Activated T-cell treated with anti-CD3 and anti-CD28 coated beads, Interleukin-2, amount 50 U/mL, for 72 hours (primary cell): Measurements from ENCODE around the gene SPACA7. TPM values are rescaled to one million over a fixed set of nuclear protein-coding genes. Genes with fewer than 3 reads are reported as not detected.
A peak's percentile ranks its signal among the peaks of the same experiment; 100 is the strongest.
"Not testable (repeated sequence)": the region's sequence is repeated elsewhere in the genome, so short reads cannot be mapped to it uniquely, and the experiment has no call there.

Experiments
- ATAC-seq, 2 donors: fragments of 150-1000 bp; cut with Tn5 transposase; replicated peaks in 1 of 2; 2 replicates each; pipeline ENCODE4 v1.10.0; 2021; ENCODE audit warnings: moderate library complexity in 2 of 2, mild to moderate bottlenecking in 1 of 2
- DNase-seq, 2 donors: peaks; one replicate each; pipeline ENCODE4 v3.0.0; 2021 to 2022; ENCODE audit warnings: mixed read lengths in 1 of 2
- H3K27ac Mint-ChIP-seq: one replicate; pipeline ENCODE4 v1.8.0; 2022; ENCODE audit warnings: mild to moderate bottlenecking, moderate library complexity, mixed read lengths
- H3K27me3 Mint-ChIP-seq: one replicate; pipeline ENCODE4 v1.8.0; 2022; ENCODE audit warnings: low read depth, mixed read lengths
- H3K36me3 Mint-ChIP-seq, 2 donors: one replicate each; pipeline ENCODE4 v1.8.0; 2022; ENCODE audit warnings: mixed read lengths in 2 of 2, mild to moderate bottlenecking in 1 of 2; ENCODE audit not compliant: insufficient read depth in 2 of 2
- H3K4me1 Mint-ChIP-seq: one replicate; pipeline ENCODE4 v1.8.0; 2022; ENCODE audit warnings: low read depth, mixed read lengths
- H3K4me3 Mint-ChIP-seq, 2 donors: one replicate each; pipeline ENCODE4 v1.8.0; 2022; ENCODE audit warnings: mild to moderate bottlenecking in 2 of 2, mixed read lengths in 2 of 2, moderate library complexity in 2 of 2
- H3K9me3 Mint-ChIP-seq, 2 donors: one replicate each; pipeline ENCODE4 v1.8.0; 2022; ENCODE audit warnings: mixed read lengths in 2 of 2
- total RNA-seq, 2 donors: library from RNA; stranded (reverse); gene quantifications; one replicate each; pipeline ENCODE4 v1.2.3, GENCODE V29; 2022

The SPACA7 gene
- total RNA-seq, 2 donors from 2014 or later: not detected

GRCh38 chr13:112397108-112397507 lies 21.0 kb downstream of the SPACA7 start:
- H3K27ac Mint-ChIP-seq: no peak overlapping the region
- H3K27me3 Mint-ChIP-seq: no peaks in the 10 kb centered on the region
- no peaks in the 10 kb centered on the region for H3K4me1 Mint-ChIP-seq
- no peaks in the 10 kb centered on the region for H3K36me3 Mint-ChIP-seq
- DNase-seq (no peak), ATAC-seq (no peak)
- peaks cover 0 to 3% of the 10 kb centered on the region in 2 donors for H3K9me3 Mint-ChIP-seq
- H3K4me3 Mint-ChIP-seq: no peak overlapping the region

GRCh38 chr13:112398347-112398746 lies 22.2 kb downstream of the SPACA7 start:
- ATAC-seq: peak; percentile 87 to 89
- not testable (repeated sequence) for H3K27ac Mint-ChIP-seq, H3K27me3 Mint-ChIP-seq, H3K9me3 Mint-ChIP-seq, H3K4me3 Mint-ChIP-seq, H3K36me3 Mint-ChIP-seq, H3K4me1 Mint-ChIP-seq, DNase-seq

GRCh38 chr13:112409828-112410227 lies 33.7 kb downstream of the SPACA7 start:
- H3K4me3 Mint-ChIP-seq, ATAC-seq, H3K4me1 Mint-ChIP-seq, H3K36me3 Mint-ChIP-seq, H3K9me3 Mint-ChIP-seq, H3K27ac Mint-ChIP-seq, H3K27me3 Mint-ChIP-seq, DNase-seq: not testable (repeated sequence)

- DNase-seq (no peak), ATAC-seq (no peak)
- no peak overlapping the region for H3K4me3 Mint-ChIP-seq
- no peaks in the 10 kb centered on the region for H3K4me1 Mint-ChIP-seq
- H3K27me3 Mint-ChIP-seq: no peaks in the 10 kb centered on the region
- H3K36me3 Mint-ChIP-seq: peaks cover 14 to 18% of the 10 kb centered on the region in 2 donors
- peaks cover 15 to 27% of the 10 kb centered on the region in 2 donors for H3K9me3 Mint-ChIP-seq
- H3K27ac Mint-ChIP-seq: no peak overlapping the region
Observed at GRCh38 chr13:112416647-112417046, 40.5 kb downstream of the SPACA7 start.

GRCh38 chr13:112417079-112417478 lies 40.9 kb downstream of the SPACA7 start:
- H3K36me3 Mint-ChIP-seq: peaks cover 14 to 18% of the 10 kb centered on the region in 2 donors
- no peak for DNase-seq
- H3K27me3 Mint-ChIP-seq: no peaks in the 10 kb centered on the region
- ATAC-seq: no peak
- H3K4me1 Mint-ChIP-seq: no peaks in the 10 kb centered on the region
- no peak overlapping the region for H3K27ac Mint-ChIP-seq
- peaks cover 18 to 27% of the 10 kb centered on the region in 2 donors for H3K9me3 Mint-ChIP-seq
- no peak overlapping the region for H3K4me3 Mint-ChIP-seq

GRCh38 chr13:112424098-112424497 lies 47.9 kb downstream of the SPACA7 start:
- peaks cover 9 to 15% of the 10 kb centered on the region in 2 donors for H3K36me3 Mint-ChIP-seq
- H3K27ac Mint-ChIP-seq: no peak overlapping the region
- H3K4me3 Mint-ChIP-seq: no peak overlapping the region
- no peaks in the 10 kb centered on the region for H3K4me1 Mint-ChIP-seq
- H3K27me3 Mint-ChIP-seq: no peaks in the 10 kb centered on the region
- ATAC-seq (no peak), DNase-seq (no peak)
- peaks cover 15 to 19% of the 10 kb centered on the region in 2 donors for H3K9me3 Mint-ChIP-seq

- Mint-ChIP-seq H3K4me3 (no peak overlapping the region), H3K36me3 (peaks cover 0 to 1% of the 10 kb centered on the region in 2 donors), H3K4me1 (no peaks in the 10 kb centered on the region), H3K9me3 (peaks cover 7 to 10% of the 10 kb centered on the region in 2 donors), H3K27ac (no peak overlapping the region), H3K27me3 (peaks cover 5% of the 10 kb centered on the region)
- ATAC-seq: no peak
- DNase-seq: no peak
Observed at GRCh38 chr13:112428704-112429103, 52.5 kb downstream of the SPACA7 start.

GRCh38 chr13:112431734-112432133 lies 55.6 kb downstream of the SPACA7 start:
- DNase-seq (no peak), ATAC-seq (no peak)
- Mint-ChIP-seq H3K27me3 (peaks cover 5% of the 10 kb centered on the region), H3K4me1 (no peaks in the 10 kb centered on the region), H3K4me3 (no peak overlapping the region), H3K36me3 (peaks cover 0 to 1% of the 10 kb centered on the region in 2 donors), H3K9me3 (peaks cover 5 to 10% of the 10 kb centered on the region in 2 donors), H3K27ac (no peak overlapping the region)

- ATAC-seq, H3K27ac Mint-ChIP-seq: not testable (repeated sequence)
Observed at GRCh38 chr13:112432734-112433133, 56.6 kb downstream of the SPACA7 start.

GRCh38 chr13:112433517-112433916 lies 57.4 kb downstream of the SPACA7 start:
- H3K4me1 Mint-ChIP-seq, H3K27ac Mint-ChIP-seq, H3K27me3 Mint-ChIP-seq, H3K4me3 Mint-ChIP-seq, H3K36me3 Mint-ChIP-seq, DNase-seq, ATAC-seq: not testable (repeated sequence)
- H3K9me3 Mint-ChIP-seq: peaks cover 8 to 17% of the 10 kb centered on the region in 2 donors

More at GRCh38 chr13:112432734-112433133, 56.6 kb downstream of the SPACA7 start:
- not testable (repeated sequence) for H3K36me3 Mint-ChIP-seq, H3K4me1 Mint-ChIP-seq, DNase-seq, H3K4me3 Mint-ChIP-seq, H3K27me3 Mint-ChIP-seq
- peaks cover 4 to 10% of the 10 kb centered on the region in 2 donors for H3K9me3 Mint-ChIP-seq

- H3K4me3 Mint-ChIP-seq: no peak overlapping the region
- DNase-seq (no peak), ATAC-seq (no peak)
- H3K27ac Mint-ChIP-seq: no peak overlapping the region
- no peaks in the 10 kb centered on the region for H3K4me1 Mint-ChIP-seq
- H3K27me3 Mint-ChIP-seq: peaks cover 5% of the 10 kb centered on the region
- H3K36me3 Mint-ChIP-seq: peaks cover 4% of the 10 kb centered on the region in 2 donors
- peaks cover 8 to 15% of the 10 kb centered on the region in 2 donors for H3K9me3 Mint-ChIP-seq
Observed at GRCh38 chr13:112434032-112434431, 57.9 kb downstream of the SPACA7 start.

- Mint-ChIP-seq H3K27ac (no peak overlapping the region), H3K4me1 (no peaks in the 10 kb centered on the region)
- no peak for ATAC-seq
Observed at GRCh38 chr13:112434937-112435523, 58.9 kb downstream of the SPACA7 start.

GRCh38 chr13:112435973-112436372 lies 59.8 kb downstream of the SPACA7 start:
- Mint-ChIP-seq H3K27me3 (peaks cover 5% of the 10 kb centered on the region), H3K4me3 (no peak overlapping the region), H3K4me1 (no peaks in the 10 kb centered on the region), H3K27ac (no peak overlapping the region), H3K9me3 (peaks cover 4 to 9% of the 10 kb centered on the region in 2 donors), H3K36me3 (peaks cover 4% of the 10 kb centered on the region in 2 donors)
- DNase-seq (no peak), ATAC-seq (no peak)

More at GRCh38 chr13:112434937-112435523, 58.9 kb downstream of the SPACA7 start:
- DNase-seq: no peak
- Mint-ChIP-seq H3K36me3 (peaks cover 4% of the 10 kb centered on the region in 2 donors), H3K27me3 (peaks cover 5% of the 10 kb centered on the region), H3K4me3 (no peak overlapping the region), H3K9me3 (peaks cover 5 to 12% of the 10 kb centered on the region in 2 donors)

GRCh38 chr13:112438094-112438493 lies 61.9 kb downstream of the SPACA7 start:
- DNase-seq: no peak
- H3K4me1 Mint-ChIP-seq: peaks cover 1% of the 10 kb centered on the region
- peaks cover 4 to 6% of the 10 kb centered on the region in 2 donors for H3K9me3 Mint-ChIP-seq
- H3K27me3 Mint-ChIP-seq: peaks cover 3% of the 10 kb centered on the region
- no peak overlapping the region for H3K4me3 Mint-ChIP-seq
- ATAC-seq: no peak
- no peak overlapping the region for H3K27ac Mint-ChIP-seq
- peaks cover 4% of the 10 kb centered on the region in 2 donors for H3K36me3 Mint-ChIP-seq
